ENCODE measurements around the gene SMCR8. TPM values are rescaled to one million over a fixed set of nuclear protein-coding genes. Genes with fewer than 3 reads are reported as not detected.

SMCR8 gene
- 9.5 and 11.1 TPM in 2 replicates for total RNA-seq

GRCh38 chr17:18314731-18315561, at the start of gene SMCR8, which contains the start of gene TOP3A:
TSS of gene SMCR8 (plus strand) at chr17:18315293. CDS start at chr17:18315790, 497 bp downstream.
TSS of gene TOP3A (minus strand) at chr17:18314994. CDS start at chr17:18314778, 216 bp downstream.
- DNase-seq (ENCODE audit: low read depth): peak; percentile 87
- no peak for TF ChIP-seq CTCF (conservative IDR thresholded peaks at IDR 0.05; ENCODE audit: low read depth, low read length)
- peak within 1 kb of the TSS; percentile 89 for H3K4me3 ChIP-seq (ENCODE audit: low read depth, low read length)

DNA sequence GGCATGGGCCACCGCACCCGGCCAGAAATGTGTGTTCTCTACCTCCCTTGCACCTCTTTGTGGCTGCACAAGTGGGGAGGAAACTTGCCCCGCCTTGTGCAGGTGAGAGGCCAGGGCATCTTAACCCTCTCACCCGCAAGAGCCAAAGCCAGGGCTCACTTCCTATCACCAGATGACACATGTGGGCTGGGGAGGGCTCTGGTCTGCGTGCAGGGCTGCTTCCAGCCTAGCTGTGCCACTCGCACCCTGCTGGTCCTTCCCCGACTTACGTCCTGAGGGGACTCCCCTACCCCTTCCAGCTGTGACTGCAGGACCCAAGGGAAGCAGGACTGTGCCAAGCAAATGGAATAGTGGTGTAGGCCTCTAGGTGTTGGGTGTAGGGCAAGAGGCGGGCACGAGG, 47.7 kb upstream of the SMCR8 start:
- TF ChIP-seq CTCF (conservative IDR thresholded peaks at IDR 0.05; ENCODE audit: low read depth, low read length): no peak
- no peak for DNase-seq (ENCODE audit: low read depth)
- no peak overlapping the region for H3K4me3 ChIP-seq (ENCODE audit: low read depth, low read length)

DNA sequence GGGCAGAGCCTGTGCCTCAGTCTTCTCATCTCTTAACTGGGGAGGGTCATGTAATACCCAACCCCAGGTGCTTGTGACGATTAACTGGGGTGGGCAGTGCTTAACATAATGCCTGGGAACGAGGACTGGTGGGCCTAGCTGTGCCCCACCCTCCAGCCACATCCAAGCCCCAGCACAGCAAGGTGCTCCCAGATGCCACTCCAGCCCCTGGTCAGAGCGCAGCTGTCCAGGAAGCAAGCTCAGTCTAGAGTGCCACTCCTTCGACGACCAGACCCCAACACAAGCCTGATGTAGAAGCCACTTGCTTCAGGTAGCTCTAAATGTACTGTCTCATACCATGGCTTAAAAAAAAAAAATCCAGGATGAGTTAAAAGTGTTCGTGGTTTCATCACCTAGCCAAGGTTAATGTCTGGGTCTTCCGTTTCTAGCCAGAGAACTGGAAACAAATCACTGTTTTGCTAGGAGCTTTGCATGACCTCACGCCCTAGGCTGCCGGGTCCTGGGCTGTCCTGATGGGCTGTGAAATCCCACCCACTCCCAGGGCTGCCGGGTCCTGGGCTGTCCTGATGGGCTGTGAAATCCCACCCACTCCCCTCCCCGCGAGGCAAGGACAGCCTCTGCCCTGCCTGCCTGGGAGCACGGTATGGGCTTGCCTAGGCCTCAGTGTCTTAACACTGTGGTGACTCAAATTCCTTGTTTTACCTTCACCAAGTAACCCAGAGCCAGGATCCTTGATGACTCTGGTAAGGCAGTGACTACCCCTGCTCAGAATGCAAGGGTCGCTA, 47.0 kb upstream of the SMCR8 start:
- H3K4me3 ChIP-seq (ENCODE audit: low read depth, low read length): no peak overlapping the region
- TF ChIP-seq CTCF (conservative IDR thresholded peaks at IDR 0.05; ENCODE audit: low read depth, low read length): no peak
- DNase-seq (ENCODE audit: low read depth): no peak

DNA sequence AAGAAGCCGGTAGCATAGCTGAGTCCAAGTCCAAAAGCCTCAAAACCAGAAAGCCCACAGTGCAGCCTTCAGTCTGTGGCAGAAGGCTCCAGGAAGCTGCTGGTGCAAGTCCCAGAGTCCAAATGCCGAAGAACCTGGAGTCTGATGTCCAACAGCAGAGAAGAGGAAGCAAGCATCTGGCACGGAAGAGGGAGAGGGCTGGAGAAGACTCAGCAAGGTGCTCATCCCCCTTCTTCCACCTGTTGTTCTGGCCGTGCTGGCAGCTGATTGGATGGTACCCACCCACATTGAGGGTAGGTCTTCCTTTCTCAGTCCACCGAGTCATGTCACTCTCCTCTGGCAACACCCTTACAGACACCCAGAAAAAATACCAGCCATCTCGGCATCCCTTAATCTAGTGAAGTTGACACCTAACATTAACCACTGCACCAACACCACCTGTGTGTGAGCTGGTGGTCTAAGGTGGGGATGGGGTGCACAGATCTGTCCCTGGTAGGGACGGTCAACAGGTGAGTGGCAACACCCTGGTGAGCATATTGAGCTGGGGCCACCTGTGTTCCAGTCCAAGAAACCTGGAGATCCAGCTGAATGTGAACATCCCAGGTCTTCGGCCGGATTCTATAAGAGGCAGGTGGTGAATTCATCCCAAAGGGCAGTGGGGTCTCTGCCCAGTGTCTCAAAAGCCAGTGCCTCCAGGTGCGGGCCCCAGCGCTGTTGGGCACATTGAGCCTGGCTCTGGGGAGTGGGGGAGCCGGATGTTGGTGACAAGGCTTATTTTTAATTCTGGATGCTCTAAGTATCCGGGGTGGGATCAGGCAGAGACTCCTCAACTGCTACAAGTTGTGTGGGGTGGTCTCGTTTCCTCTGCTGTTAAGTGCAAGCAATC, 44.8 kb upstream of the SMCR8 start:
- H3K4me3 ChIP-seq (ENCODE audit: low read depth, low read length): no peak overlapping the region
- no peak for DNase-seq (ENCODE audit: low read depth)
- TF ChIP-seq CTCF (conservative IDR thresholded peaks at IDR 0.05; ENCODE audit: low read depth, low read length): no peak

- TF ChIP-seq CTCF (conservative IDR thresholded peaks at IDR 0.05; ENCODE audit: low read depth, low read length): no peak
- H3K4me3 ChIP-seq (ENCODE audit: low read depth, low read length): no peak overlapping the region
- no peak for DNase-seq (ENCODE audit: low read depth)
Measured at GRCh38 chr17:18277076-18277475, 38.0 kb upstream of the SMCR8 start.

DNA sequence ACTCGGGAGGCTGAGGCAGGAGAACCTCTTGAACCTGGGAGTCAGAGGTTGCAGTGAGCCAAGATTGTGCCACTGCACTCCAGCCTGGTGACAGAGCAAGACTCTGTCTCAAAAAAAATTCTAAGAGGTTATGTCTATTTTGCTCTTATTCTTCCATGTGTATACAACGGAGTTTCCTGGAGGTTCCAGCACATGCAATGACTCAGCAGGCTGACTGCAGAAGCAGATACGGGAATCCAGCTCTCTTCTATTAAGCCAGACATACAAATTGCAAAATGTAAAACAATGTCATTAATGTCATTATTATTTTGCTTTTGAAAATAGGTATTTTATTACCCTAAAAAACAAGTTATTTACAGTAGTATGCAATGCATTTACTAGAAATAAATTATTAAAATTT, 36.2 kb upstream of the SMCR8 start:
- TF ChIP-seq CTCF (conservative IDR thresholded peaks at IDR 0.05; ENCODE audit: low read depth, low read length): no peak
- no peak overlapping the region for H3K4me3 ChIP-seq (ENCODE audit: low read depth, low read length)
- DNase-seq (ENCODE audit: low read depth): no peak

All from epithelial cell of proximal tubule (primary cell).